ENCODE measurements around the gene ARPC5.

DNA sequence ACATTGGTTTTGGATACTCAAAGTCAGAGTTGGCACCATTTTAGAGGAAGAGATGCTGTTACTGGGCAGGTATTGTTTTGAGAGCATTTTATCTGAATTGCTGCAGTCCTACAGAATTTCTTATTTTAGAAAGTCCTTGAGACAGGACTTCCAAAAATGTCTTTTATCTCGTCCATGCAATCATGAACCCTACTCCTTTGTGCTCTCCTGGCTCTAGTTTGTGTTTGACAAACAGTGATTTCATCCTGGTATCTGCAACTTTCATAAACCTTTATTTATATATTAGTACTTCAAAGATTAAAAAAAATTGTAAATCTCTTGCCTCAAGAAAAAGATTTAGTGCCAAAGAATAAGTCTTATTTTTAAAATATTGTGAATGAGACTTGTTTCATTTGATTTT is 4.6 kb upstream of the ARPC5 start:
- TF ChIP-seq, protein P1, sequence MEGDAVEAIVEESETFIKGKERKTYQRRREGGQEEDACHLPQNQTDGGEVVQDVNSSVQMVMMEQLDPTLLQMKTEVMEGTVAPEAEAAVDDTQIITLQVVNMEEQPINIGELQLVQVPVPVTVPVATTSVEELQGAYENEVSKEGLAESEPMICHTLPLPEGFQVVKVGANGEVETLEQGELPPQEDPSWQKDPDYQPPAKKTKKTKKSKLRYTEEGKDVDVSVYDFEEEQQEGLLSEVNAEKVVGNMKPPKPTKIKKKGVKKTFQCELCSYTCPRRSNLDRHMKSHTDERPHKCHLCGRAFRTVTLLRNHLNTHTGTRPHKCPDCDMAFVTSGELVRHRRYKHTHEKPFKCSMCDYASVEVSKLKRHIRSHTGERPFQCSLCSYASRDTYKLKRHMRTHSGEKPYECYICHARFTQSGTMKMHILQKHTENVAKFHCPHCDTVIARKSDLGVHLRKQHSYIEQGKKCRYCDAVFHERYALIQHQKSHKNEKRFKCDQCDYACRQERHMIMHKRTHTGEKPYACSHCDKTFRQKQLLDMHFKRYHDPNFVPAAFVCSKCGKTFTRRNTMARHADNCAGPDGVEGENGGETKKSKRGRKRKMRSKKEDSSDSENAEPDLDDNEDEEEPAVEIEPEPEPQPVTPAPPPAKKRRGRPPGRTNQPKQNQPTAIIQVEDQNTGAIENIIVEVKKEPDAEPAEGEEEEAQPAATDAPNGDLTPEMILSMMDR (conservative IDR thresholded peaks at IDR 0.05): no peak
- TF ChIP-seq ZFX (IDR thresholded peaks at IDR 0.05): no peak

All from C4-2B (cell line).